ENCODE results near the gene KIF26A. TPM values are rescaled to one million over a fixed set of nuclear protein-coding genes. Genes with fewer than 3 reads are reported as not detected.

KIF26A gene
- total RNA-seq, 2 donors from 2014 or later: 0.43 TPM; not detected in 1

DNA sequence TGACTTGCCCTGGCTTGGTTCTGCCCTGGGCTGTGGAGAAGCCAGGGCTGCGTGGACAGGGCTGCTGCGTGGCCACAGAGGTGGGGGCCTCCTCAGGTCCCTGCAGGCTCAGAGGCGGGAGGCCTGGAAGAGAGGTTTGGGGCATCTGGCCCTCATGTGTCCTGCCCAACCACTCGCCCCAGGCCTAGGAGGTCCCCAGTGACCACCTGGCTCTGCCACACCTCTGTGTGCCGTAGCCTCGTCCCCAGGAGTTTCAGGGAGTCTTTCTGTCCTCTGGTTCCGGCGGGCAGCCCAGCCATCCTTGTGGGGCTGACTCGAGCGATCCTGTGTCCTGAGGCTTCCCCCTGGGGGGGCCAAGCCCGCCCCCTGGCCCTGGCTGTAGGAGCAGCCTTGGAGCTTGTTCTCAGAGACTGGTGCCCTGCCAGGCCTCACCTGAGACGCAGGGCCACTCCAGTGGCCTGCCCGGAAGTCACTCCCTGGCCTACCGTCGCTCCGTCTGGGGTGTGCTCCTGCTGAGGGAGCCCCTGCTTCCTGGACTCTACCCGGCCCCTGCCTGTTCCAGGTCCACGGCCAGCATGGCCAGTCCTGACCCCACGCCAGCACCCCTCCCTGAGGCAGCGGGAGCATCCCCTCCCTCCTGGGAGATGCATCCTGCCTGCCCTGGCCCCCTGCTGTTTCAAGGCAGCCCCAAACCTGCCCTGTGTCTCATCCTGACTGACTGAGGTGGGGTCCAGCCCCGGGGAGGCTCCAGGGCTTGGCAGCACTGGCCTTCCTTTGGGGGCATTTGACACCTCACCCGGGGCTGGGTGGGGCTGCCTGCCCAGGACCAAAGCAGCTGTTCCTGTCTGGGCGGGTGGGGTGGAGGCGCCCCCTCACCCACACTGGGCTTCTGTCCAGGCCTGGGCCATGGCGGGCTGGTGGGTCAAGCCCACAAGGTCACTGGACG is 39.0 kb upstream of the KIF26A start:
- H3K9me3 Mint-ChIP-seq: no peaks in the 10 kb centered on the region
- DNase-seq (ENCODE audit: low spot score in 2 of 2) (no peak), ATAC-seq (no peak)
- no peak overlapping the region for H3K27ac Mint-ChIP-seq
- no peaks in the 10 kb centered on the region for H3K36me3 Mint-ChIP-seq

GRCh38 chr14:104100171-104101085 is 38.0 kb upstream of the KIF26A start:
- no peaks in the 10 kb centered on the region for H3K9me3 Mint-ChIP-seq
- no peak for DNase-seq (ENCODE audit: low spot score in 2 of 2)

DNA sequence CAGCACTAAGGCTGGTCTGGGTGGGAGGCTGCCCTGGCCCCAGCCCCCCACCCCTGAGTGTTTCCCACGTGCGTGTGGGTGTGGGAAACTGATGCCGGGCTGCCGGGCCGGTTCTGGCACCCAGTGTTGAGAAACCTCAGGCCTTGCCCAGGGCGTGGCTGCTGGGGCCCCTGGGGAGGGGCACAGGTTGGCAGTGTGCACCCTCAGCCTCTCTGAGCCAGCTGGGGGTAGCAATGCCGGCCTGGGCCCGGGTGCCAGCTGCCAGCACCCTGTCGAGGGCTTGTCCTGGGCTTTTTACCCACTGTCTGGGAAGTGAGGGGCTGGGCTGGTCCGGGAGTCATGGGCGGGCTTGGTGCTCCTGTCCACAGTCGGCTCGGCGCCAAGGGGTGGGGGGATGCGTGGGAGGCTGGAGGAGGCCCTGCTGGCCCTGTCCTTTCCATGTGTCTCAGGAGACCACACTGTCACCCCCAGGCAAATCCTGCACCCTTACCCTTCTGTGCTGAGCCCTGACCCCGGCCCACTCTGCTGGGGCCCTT is 37.2 kb upstream of the KIF26A start:
- H3K9me3 Mint-ChIP-seq: no peaks in the 10 kb centered on the region
- H3K36me3 Mint-ChIP-seq: no peaks in the 10 kb centered on the region
- ATAC-seq: no peak
- DNase-seq (ENCODE audit: low spot score in 2 of 2): no peak
- no peak overlapping the region for H3K27ac Mint-ChIP-seq

More at GRCh38 chr14:104100171-104101085, 38.0 kb upstream of the KIF26A start:
- no peak overlapping the region for H3K27ac Mint-ChIP-seq
- no peaks in the 10 kb centered on the region for H3K36me3 Mint-ChIP-seq
- ATAC-seq: no peak

DNA sequence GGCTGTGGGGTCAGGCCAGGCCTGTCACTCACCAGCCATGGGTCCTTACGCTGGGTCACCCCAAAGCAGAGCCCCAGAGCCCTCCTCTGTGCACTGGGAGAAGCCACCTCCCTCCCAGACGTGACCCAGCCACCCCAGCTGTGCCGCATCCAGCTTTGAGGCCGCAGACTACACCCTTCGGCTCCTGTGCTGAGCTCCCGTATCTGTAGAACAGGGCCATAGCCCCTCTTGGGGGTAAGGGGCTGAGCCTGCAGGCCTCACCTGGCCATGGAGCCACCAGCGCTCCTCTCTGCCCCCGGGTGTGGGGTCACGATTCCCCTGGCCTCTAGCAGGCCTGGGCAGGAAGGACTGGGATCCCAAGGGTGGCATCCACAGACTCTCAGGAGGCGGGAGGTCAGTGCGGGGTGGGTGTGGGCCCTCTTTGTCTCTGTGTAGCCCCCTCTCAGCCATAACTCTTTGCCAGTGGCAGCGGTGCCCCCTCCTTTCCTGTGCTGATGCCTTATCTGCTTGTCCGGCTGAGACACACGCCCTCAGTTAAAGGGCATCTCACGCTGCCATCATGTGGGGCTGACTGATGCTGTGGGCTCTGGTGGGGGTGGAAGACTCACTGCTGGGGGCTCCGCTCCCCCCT is 36.6 kb upstream of the KIF26A start:
- ATAC-seq (no peak), DNase-seq (ENCODE audit: low spot score in 2 of 2) (no peak)
- Mint-ChIP-seq H3K9me3 (no peaks in the 10 kb centered on the region), H3K27ac (no peak overlapping the region), H3K36me3 (no peaks in the 10 kb centered on the region)

DNA sequence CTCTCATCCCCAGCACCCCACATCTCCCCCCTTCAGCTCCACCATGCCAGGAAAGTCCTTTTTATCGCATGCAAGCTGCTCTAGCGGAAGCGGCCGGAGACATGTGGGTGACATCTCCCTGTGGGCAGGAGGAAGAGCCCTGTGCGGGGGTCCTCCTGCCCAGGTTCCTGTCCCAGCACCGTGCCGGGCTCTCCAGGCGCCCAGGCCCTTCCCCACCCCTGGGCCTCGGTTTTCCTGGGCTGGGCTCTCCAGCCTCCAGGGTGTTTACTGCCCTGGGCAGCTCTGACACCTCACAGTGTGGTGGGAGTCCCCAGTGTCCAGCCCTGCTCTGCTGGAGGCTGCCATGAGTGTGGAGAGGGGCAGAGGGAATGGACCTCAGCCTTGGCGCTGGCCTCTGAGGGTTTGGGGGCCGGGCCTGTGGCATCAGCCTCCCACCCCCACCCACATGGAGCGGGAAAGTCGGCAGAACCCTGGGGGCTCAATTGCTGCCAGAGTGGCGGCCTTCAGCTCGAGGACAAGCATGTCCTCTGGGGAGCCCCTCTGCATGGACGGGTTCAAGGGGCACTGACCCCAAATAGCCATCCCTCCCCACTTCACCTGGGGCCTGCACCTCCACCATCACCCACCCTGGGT is 36.0 kb upstream of the KIF26A start:
- no peak for DNase-seq (ENCODE audit: low spot score in 2 of 2)
- H3K27ac Mint-ChIP-seq: no peak overlapping the region
- ATAC-seq: no peak
- no peaks in the 10 kb centered on the region for H3K36me3 Mint-ChIP-seq
- H3K9me3 Mint-ChIP-seq: no peaks in the 10 kb centered on the region

DNA sequence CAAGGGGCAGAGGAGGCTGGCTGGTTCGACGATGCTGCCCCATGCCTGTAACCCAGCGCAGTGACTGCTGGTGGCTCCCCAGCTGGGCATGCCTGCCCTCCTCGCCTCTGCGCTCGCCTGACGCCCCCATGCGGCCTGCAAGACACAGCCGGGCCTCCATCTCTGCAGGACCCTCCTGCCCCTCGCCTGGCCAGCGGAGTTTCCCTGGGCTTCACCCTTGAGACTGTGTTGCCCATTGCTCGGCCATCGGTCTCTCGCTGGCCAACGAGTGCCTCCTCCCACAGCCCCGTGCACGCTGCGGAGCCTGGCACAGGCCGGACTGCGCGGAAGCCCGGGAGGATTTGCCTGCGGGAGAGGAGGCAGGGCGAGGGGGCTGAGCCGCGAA is 35.3 kb upstream of the KIF26A start:
- ATAC-seq (no peak), DNase-seq (ENCODE audit: low spot score in 2 of 2) (no peak)
- H3K27ac Mint-ChIP-seq: no peak overlapping the region
- no peaks in the 10 kb centered on the region for H3K9me3 Mint-ChIP-seq
- H3K36me3 Mint-ChIP-seq: no peaks in the 10 kb centered on the region

- no peaks in the 10 kb centered on the region for H3K9me3 Mint-ChIP-seq
- H3K27ac Mint-ChIP-seq: no peak overlapping the region
- ATAC-seq (no peak), DNase-seq (ENCODE audit: low spot score in 2 of 2) (no peak)
- no peaks in the 10 kb centered on the region for H3K36me3 Mint-ChIP-seq
These were observed 34.8 kb upstream of the KIF26A start for GRCh38 chr14:104103446-104104075.

DNA sequence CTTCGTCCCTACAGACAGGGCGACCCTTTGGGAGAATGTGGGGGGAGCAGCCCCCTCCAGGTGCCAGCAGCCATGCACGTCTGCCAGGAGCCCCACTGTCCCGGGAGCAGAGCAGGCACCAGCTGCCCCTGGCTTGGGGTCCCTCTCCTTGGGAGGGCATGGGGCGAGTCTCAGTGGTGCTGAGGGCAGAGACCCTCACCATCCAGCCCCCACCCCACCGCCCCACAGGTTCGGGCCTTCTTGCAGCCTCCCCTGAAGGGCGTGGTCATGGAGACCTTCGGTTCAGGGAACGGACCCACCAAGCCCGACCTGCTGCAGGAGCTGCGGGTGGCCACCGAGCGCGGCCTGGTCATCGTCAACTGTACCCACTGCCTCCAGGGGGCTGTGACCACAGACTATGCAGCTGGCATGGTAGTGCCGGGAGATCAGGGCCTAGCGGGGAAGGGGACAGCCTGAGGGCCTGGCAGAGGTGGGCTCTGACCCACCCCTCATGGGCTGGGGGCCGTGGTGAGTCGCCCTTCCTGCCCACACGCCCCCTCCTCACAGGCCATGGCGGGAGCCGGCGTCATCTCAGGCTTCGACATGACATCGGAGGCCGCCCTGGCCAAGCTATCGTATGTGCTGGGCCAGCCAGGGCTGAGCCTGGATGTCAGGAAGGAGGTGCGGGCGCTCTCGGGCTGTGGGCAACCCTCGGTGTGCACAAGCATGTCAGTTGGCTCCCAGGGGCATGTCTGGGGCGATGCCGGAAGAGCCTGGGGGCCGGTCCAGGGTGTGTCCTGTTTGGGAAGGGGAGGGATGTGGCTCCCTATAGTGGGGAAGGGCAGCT is 34.1 kb upstream of the KIF26A start:
- DNase-seq (ENCODE audit: low spot score in 2 of 2): no peak
- Mint-ChIP-seq H3K36me3 (no peaks in the 10 kb centered on the region), H3K27ac (no peak overlapping the region), H3K9me3 (no peaks in the 10 kb centered on the region)
- no peak for ATAC-seq

DNA sequence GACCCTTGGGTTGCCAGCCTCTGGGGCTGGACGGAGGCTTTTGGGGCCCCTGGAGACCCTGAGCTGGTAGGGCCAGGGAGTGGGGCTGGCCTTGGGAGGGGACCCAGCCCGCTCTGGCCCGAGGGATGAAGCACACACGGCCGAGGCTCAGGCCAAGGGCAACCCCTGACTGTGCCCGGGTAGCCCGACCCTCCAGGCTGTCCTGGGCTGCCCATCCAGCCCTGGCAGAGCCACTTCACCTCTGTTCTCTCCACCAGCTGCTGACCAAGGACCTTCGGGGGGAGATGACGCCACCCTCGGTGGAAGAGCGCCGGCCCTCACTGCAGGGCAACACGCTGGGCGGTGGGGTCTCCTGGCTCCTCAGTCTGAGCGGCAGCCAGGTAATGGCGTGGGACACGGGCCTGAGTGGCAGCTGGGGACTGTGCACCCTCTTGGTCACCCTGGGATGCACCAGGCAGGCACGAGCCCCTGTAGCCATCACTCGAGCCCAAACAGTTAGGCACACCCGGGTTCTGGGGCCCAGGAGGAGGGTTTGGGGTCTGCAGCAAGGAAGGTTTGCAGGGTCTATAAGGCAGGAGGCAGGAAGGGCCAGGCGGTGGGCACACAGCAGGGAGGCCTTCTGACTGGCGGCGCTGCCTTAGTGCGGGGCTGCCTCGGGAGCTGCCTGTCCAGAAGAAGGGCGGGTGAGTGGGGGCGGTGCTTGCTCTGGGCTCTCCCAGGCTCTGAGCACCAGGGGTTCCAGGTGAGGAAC is 33.1 kb upstream of the KIF26A start:
- Mint-ChIP-seq H3K9me3 (no peaks in the 10 kb centered on the region), H3K36me3 (no peaks in the 10 kb centered on the region), H3K27ac (no peak overlapping the region)
- ATAC-seq (no peak), DNase-seq (ENCODE audit: low spot score in 2 of 2) (no peak)

- ATAC-seq: no peak
- Mint-ChIP-seq H3K36me3 (no peaks in the 10 kb centered on the region), H3K9me3 (no peaks in the 10 kb centered on the region), H3K27ac (no peak overlapping the region)
- DNase-seq (ENCODE audit: low spot score in 2 of 2): no peak
These were observed 32.4 kb upstream of the KIF26A start for GRCh38 chr14:104105822-104106470.

DNA sequence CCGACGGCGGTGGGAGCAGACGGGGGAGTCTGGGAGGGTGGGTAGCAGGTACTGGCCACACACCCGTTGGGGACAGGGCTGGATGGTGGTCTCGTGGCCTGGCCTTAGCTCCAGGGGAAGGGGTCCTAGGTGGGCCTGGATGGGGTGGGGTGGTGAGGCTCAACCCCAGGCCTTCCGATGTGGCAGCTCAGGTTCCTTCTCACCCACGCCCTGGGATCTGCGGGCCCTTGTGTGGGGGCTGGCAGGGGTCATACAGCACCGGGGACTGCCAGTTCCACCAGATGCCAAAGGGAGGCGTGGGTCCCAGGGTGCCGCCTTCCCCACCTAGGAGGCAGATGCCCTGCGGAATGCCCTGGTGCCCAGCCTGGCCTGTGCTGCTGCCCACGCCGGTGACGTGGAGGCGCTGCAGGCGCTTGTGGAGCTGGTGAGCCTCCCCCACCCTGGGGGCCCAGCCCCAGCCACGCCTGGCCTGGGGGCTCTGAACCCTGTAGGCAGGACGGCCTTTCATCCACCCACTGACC is 31.9 kb upstream of the KIF26A start:
- DNase-seq (ENCODE audit: low spot score in 2 of 2): no peak

DNA sequence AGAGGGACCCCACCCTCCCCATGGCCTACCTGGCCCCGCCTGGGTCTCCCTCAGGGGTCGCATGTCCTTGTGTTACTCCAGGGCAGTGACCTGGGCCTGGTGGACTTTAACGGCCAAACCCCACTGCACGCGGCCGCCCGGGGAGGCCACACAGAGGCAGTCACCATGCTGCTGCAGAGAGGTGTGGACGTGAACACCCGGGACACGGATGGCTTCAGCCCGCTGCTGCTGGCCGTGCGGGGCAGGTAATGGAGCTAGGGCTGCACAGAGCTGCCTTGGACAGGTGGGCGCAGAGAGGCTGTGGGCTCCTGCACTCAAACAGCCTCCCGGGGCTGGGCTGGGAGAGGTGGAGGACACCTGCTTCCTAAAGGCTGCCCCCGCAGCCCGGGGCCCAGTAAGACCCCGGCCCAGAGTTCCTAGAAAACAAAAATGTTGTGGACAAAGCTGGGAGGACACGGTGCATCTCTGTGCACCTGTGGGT is 31.2 kb upstream of the KIF26A start:
- no peak for DNase-seq (ENCODE audit: low spot score in 2 of 2)
- no peak for ATAC-seq
- Mint-ChIP-seq H3K27ac (no peak overlapping the region), H3K36me3 (no peaks in the 10 kb centered on the region), H3K9me3 (no peaks in the 10 kb centered on the region)

More for the DNA sequence above, 31.9 kb upstream of the KIF26A start:
- Mint-ChIP-seq H3K27ac (no peak overlapping the region), H3K36me3 (no peaks in the 10 kb centered on the region), H3K9me3 (no peaks in the 10 kb centered on the region)
- no peak for ATAC-seq

DNA sequence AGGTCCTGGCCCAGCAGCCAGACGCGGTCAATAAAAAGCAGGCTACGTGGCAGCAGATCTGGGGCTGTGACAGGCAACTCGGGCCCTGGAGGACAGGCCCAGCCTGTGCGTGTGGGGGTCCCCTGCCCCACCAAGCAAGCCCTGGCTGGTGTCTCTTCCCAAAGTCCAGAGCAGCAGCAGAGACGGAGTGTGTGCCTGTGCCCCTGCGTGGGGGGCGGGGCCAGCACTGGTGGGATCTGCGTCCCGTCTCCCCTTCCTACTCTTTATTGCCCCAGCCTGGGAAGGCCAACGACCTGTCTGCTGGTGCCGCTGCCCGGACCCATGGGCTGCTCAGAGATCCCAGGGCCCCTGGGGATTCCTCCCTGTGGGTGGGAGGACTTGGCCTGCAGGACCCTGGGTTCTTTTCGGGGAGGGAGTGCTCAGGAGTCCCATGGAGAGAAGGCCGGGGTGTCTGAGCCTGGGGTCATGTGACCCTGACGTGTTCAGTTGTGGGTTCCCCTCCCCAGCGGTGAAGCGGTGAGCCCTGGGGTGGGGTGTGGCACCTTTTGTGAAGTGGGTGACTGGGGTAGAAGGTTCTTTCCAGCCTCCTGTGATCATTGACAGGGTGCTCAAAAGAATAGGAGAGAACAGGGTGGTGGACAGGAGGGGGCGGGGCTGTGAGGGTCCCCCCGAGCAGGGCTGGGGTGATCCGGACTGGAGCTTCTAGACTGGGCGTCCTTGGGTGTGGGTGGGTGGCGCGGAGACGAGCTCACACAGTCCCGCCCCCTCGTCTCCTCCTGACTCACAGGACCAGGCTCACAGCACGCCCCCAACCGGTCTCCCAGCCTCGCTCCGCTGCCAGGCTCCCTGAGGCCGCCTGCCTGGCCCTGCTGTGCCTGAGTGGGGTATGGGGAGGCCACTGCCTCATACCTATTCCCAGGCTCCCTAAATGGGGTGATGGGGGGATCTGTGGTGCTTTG is 30.5 kb upstream of the KIF26A start:
- Mint-ChIP-seq H3K27ac (no peak overlapping the region), H3K36me3 (no peaks in the 10 kb centered on the region), H3K9me3 (no peaks in the 10 kb centered on the region)
- ATAC-seq: no peak
- DNase-seq (ENCODE audit: low spot score in 2 of 2): no peak
